H1 (cell line): ENCODE measurements around the gene CCL26. TPM values are rescaled to one million over a fixed set of nuclear protein-coding genes. Genes with fewer than 3 reads are reported as not detected.

Experiments
- CTCF ChIA-PET: fragments of 300-600 bp; sonication (Branson Sonifier 250); formaldehyde crosslinking; loops from one replicate; lab custom pipeline; 2021; ENCODE audit not compliant: partially characterized antibody; lab: Charles Lee
- POLR2A ChIA-PET: fragments of 300-600 bp; sonication (Branson Sonifier 250); formaldehyde crosslinking; loops from one replicate; lab custom pipeline; 2021; ENCODE audit warnings: inconsistent platforms; ENCODE audit not compliant: partially characterized antibody; lab: Charles Lee
- DNase-seq, 2 experiments: peaks; one replicate each; pipeline versions ENCODE4 v3.0.0 to v3.0.0-alpha.2; 2010 to 2022; ENCODE audit warnings: low spot score in 2 of 2, low read depth in 1 of 2, mixed read lengths in 1 of 2
- FAIRE-seq: peaks from 2 replicates; lab custom pipeline; 2011; peaks lifted over from hg19 to GRCh38; lab: Jason Lieb, UNC
- H2AFZ ChIP-seq: 2 replicates; pipeline ENCODE4 v1.8.1; 2012; ENCODE audit warnings: low read length, inconsistent platforms
- H2AK5ac ChIP-seq: 2 replicates; pipeline ENCODE4 v1.6.1; 2013; ENCODE audit warnings: low read depth, low read length
- H2BK120ac ChIP-seq: replicated peaks from 2 replicates; pipeline ENCODE3; 2013; ENCODE audit warnings: low read depth, low read length, inconsistent platforms
- H2BK12ac ChIP-seq: 2 replicates; pipeline ENCODE4 v1.6.1; 2013; ENCODE audit warnings: low read depth, low read length
- H2BK15ac ChIP-seq: 2 replicates; pipeline ENCODE4 v1.6.1; 2013; ENCODE audit warnings: low read length
- H2BK20ac ChIP-seq: 2 replicates; pipeline ENCODE4 v1.6.1; 2013; ENCODE audit warnings: low read length
- H2BK5ac ChIP-seq: 2 replicates; pipeline ENCODE4 v1.6.1; 2013; ENCODE audit warnings: low read depth, low read length
- H3K14ac ChIP-seq: 2 replicates; pipeline ENCODE4 v1.6.1; 2013; ENCODE audit warnings: inconsistent platforms; ENCODE audit not compliant: insufficient read length
- H3K18ac ChIP-seq: 2 replicates; pipeline ENCODE4 v1.6.1; 2013; ENCODE audit warnings: low read length; ENCODE audit errors: extremely low read depth
- H3K23ac ChIP-seq: 2 replicates; pipeline ENCODE4 v1.6.1; 2013; ENCODE audit warnings: inconsistent platforms; ENCODE audit not compliant: insufficient read length
- H3K23me2 ChIP-seq: 2 replicates; pipeline ENCODE4 v1.6.1; 2013; ENCODE audit warnings: low read depth, low read length
- H3K27ac ChIP-seq: 2 replicates; pipeline ENCODE4 v1.6.1; 2011; ENCODE audit warnings: low read depth, low read length, inconsistent platforms
- H3K27me3 ChIP-seq, 4 experiments: replicated peaks in 1 of 4; 1 replicate in 1 of 4; 2 replicates in 3 of 4; pipeline versions ENCODE4 v1.6.1 to v1.8.1; 2011 to 2013; ENCODE audit warnings: low read length in 3 of 4, mild to moderate bottlenecking in 3 of 4, inconsistent platforms in 2 of 4, mixed read lengths in 2 of 4, moderate library complexity in 1 of 4; ENCODE audit not compliant: control insufficient read depth in 3 of 4, insufficient read depth in 3 of 4; ENCODE audit errors: extremely low read depth in 1 of 4
- H3K36me3 ChIP-seq, 4 experiments: 2 replicates each; pipeline versions ENCODE4 v1.6.1 to v1.8.1; 2011 to 2013; ENCODE audit warnings: mild to moderate bottlenecking in 4 of 4, low read length in 3 of 4, moderate library complexity in 2 of 4, control low read depth in 1 of 4, inconsistent platforms in 1 of 4; ENCODE audit not compliant: insufficient read depth in 4 of 4, control insufficient read depth in 2 of 4
- H3K4ac ChIP-seq: replicated peaks from 2 replicates; pipeline ENCODE3; 2013; ENCODE audit warnings: low read length, low read depth, mixed read lengths, inconsistent platforms; ENCODE audit not compliant: insufficient read length
- H3K4me1 ChIP-seq, 4 experiments: replicated peaks in 1 of 4; 1 replicate in 1 of 4; 2 replicates in 3 of 4; pipeline versions ENCODE4 v1.6.1 to v1.8.1; 2011 to 2013; ENCODE audit warnings: low read length in 3 of 4, inconsistent platforms in 2 of 4, mixed read lengths in 1 of 4; ENCODE audit not compliant: insufficient read depth in 4 of 4, control insufficient read depth in 3 of 4
- H3K4me2 ChIP-seq, 2 experiments: 2 replicates each; pipeline versions ENCODE4 v1.6.1 to v1.8.1; 2011 to 2013; ENCODE audit warnings: low read depth in 2 of 2, low read length in 2 of 2, control low read depth in 1 of 2, inconsistent platforms in 1 of 2, mild to moderate bottlenecking in 1 of 2; ENCODE audit not compliant: insufficient read depth in 1 of 2
- H3K4me3 ChIP-seq, 4 experiments: fragments of 200-600, 300-600 bp in 1 of 4; sonication (generic), shearing (Covaris generic), sonication (Bioruptor Twin) in 1 of 4; 2 replicates each; pipeline versions ENCODE4 v1.5.1 to v1.8.1; 2011 to 2016; ENCODE audit warnings: low read length in 4 of 4, low read depth in 3 of 4, control low read depth in 2 of 4, inconsistent platforms in 2 of 4, mild to moderate bottlenecking in 2 of 4, mixed read lengths in 1 of 4, moderate library complexity in 1 of 4; ENCODE audit not compliant: insufficient read depth in 2 of 4; ENCODE audit errors: extremely low read depth in 1 of 4
- H3K56ac ChIP-seq: replicated peaks from 2 replicates; pipeline ENCODE3; 2013; ENCODE audit warnings: low read depth, mild to moderate bottlenecking, mixed read lengths, low read length, inconsistent platforms; ENCODE audit not compliant: insufficient read length
- H3K79me1 ChIP-seq: 2 replicates; pipeline ENCODE4 v1.6.1; 2013; ENCODE audit warnings: low read depth, low read length, control low read depth
- H3K79me2 ChIP-seq, 2 experiments: 2 replicates each; pipeline versions ENCODE4 v1.6.1 to v1.8.1; 2012 to 2013; ENCODE audit warnings: low read length in 2 of 2, mild to moderate bottlenecking in 2 of 2, inconsistent platforms in 1 of 2; ENCODE audit not compliant: insufficient read depth in 2 of 2, control insufficient read depth in 1 of 2
- H3K9ac ChIP-seq, 4 experiments: replicated peaks in 1 of 4; 1 replicate in 1 of 4; 2 replicates in 3 of 4; pipeline versions ENCODE4 v1.6.1 to v1.8.1; 2011 to 2013; ENCODE audit warnings: low read depth in 3 of 4, low read length in 3 of 4, control low read depth in 2 of 4, mild to moderate bottlenecking in 2 of 4, moderate library complexity in 2 of 4, inconsistent platforms in 1 of 4; ENCODE audit errors: extremely low read depth in 1 of 4
- H3K9me3 ChIP-seq, 2 experiments: 2 replicates each; pipeline versions ENCODE4 v1.6.1 to v1.8.1; 2012 to 2013; ENCODE audit warnings: mild to moderate bottlenecking in 2 of 2, moderate library complexity in 2 of 2, control low read depth in 1 of 2, inconsistent platforms in 1 of 2, low read depth in 1 of 2, low read length in 1 of 2, mixed read lengths in 1 of 2; ENCODE audit not compliant: insufficient read depth in 2 of 2
- H4K20me1 ChIP-seq, 2 experiments: replicated peaks in 1 of 2; 2 replicates each; pipeline versions ENCODE3 to v1.8.1; 2011 to 2013; ENCODE audit warnings: inconsistent platforms in 2 of 2, low read length in 2 of 2, mild to moderate bottlenecking in 1 of 2; ENCODE audit not compliant: insufficient read depth in 2 of 2, control insufficient read depth in 1 of 2
- H4K5ac ChIP-seq: 2 replicates; pipeline ENCODE4 v1.6.1; 2013; ENCODE audit warnings: low read length, low read depth, mixed read lengths, inconsistent platforms; ENCODE audit not compliant: insufficient read length
- H4K8ac ChIP-seq: 2 replicates; pipeline ENCODE4 v1.8.0; 2013; ENCODE audit warnings: mild to moderate bottlenecking, moderate library complexity, low read length, inconsistent platforms; ENCODE audit not compliant: insufficient read depth; ENCODE audit errors: extremely low read depth
- H4K91ac ChIP-seq: replicated peaks from 2 replicates; pipeline ENCODE3; 2013; ENCODE audit warnings: low read length, mixed read lengths, inconsistent platforms; ENCODE audit not compliant: insufficient read length
- ATF2 ChIP-seq: IDR thresholded peaks from 2 replicates; pipeline ENCODE4 v1.6.1; 2012; ENCODE audit warnings: low read length, inconsistent platforms
- BACH1 ChIP-seq: IDR thresholded peaks from 2 replicates; pipeline ENCODE4 v1.6.1; 2012; ENCODE audit warnings: low read length, improper control_type of control experiment
- CHD1 ChIP-seq: IDR thresholded peaks from 2 replicates; pipeline ENCODE4 v1.6.1; 2012; ENCODE audit warnings: low read depth, low read length, improper control_type of control experiment
- CHD2 ChIP-seq: IDR thresholded peaks from 2 replicates; pipeline ENCODE4 v1.6.1; 2012; ENCODE audit warnings: low read length, improper control_type of control experiment
- EGR1 ChIP-seq: IDR thresholded peaks from 2 replicates; pipeline ENCODE4 v1.6.1; 2011; ENCODE audit warnings: low read depth, low read length, borderline replicate concordance
- POLR2AphosphoS5 ChIP-seq: IDR thresholded peaks from 2 replicates; pipeline ENCODE4 v1.6.1; 2011; ENCODE audit warnings: low read depth, low read length
- RFX5 ChIP-seq: IDR thresholded peaks from 2 replicates; pipeline ENCODE4 v1.6.1; 2011; ENCODE audit warnings: low read depth, low read length, improper control_type of control experiment, borderline replicate concordance
- SP1 ChIP-seq: IDR thresholded peaks from 2 replicates; pipeline ENCODE4 v1.6.1; 2011; ENCODE audit warnings: low read depth, low read length
- SRF ChIP-seq: IDR thresholded peaks from 2 replicates; pipeline ENCODE4 v1.6.1; 2011; ENCODE audit warnings: mild to moderate bottlenecking, low read depth, low read length, moderate library complexity
- TBP ChIP-seq: IDR thresholded peaks from 2 replicates; pipeline ENCODE4 v1.6.1; 2011; ENCODE audit warnings: low read depth, low read length, improper control_type of control experiment
- TCF12 ChIP-seq: IDR thresholded peaks from 2 replicates; pipeline ENCODE4 v1.6.1; 2011; ENCODE audit warnings: low read depth, mild to moderate bottlenecking, low read length
- WGBS, 2 experiments: shearing (Covaris generic) in 1 of 2; methylation state at CpG; one replicate each; pipeline versions ENCODE4 v1.1.6 to v1.1.7; 2013 to 2015; ENCODE audit warnings: low lambda C conversion rate in 2 of 2, mixed read lengths in 2 of 2, inconsistent platforms in 1 of 2, low coverage in 1 of 2, missing lambda C conversion rate in 1 of 2; ENCODE audit not compliant: insufficient replicate concordance in 2 of 2, insufficient coverage in 1 of 2, insufficient read length in 1 of 2; ENCODE audit errors: extremely low coverage in 1 of 2, missing lambda C conversion rate in 1 of 2; 5-methylcytosine and 5-hydroxymethylcytosine counted together
- polyA plus RNA-seq, 7 experiments: library from polyadenylated mRNA; depleted of rRNA in 3 of 7; stranded (reverse) in 5 of 7; unstranded in 2 of 7; fragments of >200 nt in 5 of 7; fragments of 200-250 nt in 2 of 7; gene quantifications; 1 replicate in 5 of 7; 2 replicates in 1 of 7; 4 replicates in 1 of 7; pipeline versions ENCODE4 v1.2.1 to v1.2.3, GENCODE V29; 2011 to 2013; ENCODE audit warnings: missing spikeins in 2 of 7, mixed read lengths in 2 of 7
- total RNA-seq: library from RNA; stranded (reverse); fragmentation: NEBNext Ultra II Directional; extraction: Animal tissue kit (Norgen Biotek cat#: 25700); gene quantifications from 2 replicates; pipeline ENCODE4 v1.2.1, GENCODE V29; 2021
- TF ChIP-seq, protein P1 (sequence below): IDR thresholded peaks from 2 replicates; pipeline ENCODE4 v1.6.1; 2011; ENCODE audit warnings: low read depth, mild to moderate bottlenecking, low read length; ENCODE audit not compliant: insufficient read depth

CCL26 gene
- total and polyA plus RNA-seq, 2 of the 8 experiments (the other 6 are each of a cell fraction or from before 2014, with no cell fraction given) = 8.7 to 14.9 TPM

- Histone ChIP-seq H3K4me2 (no peak overlapping the region), H3K27ac (no peak overlapping the region), H3K4me1 (peaks cover 0 to 3% (median 0%) of the 10 kb centered on the region in 4 experiments; a peak in 1 of 7 replicates), H2BK120ac (no peak overlapping the region), H3K36me3 (no peaks in the 10 kb centered on the region), H3K9ac (no peak overlapping the region), H3K27me3 (no peaks in the 10 kb centered on the region; a peak in 2 of 7 replicates), H2AK5ac (no peak overlapping the region), H2BK15ac (no peak overlapping the region), H3K18ac (no peak overlapping the region), H3K79me2 (no peaks in the 10 kb centered on the region), H3K4me3 (no peak overlapping the region), H2BK5ac (no peak overlapping the region), H3K23ac (no peak overlapping the region), H2AFZ (no peak overlapping the region), H3K79me1 (no peaks in the 10 kb centered on the region), H4K8ac (no peak overlapping the region), H2BK12ac (no peak overlapping the region), H3K14ac (no peak overlapping the region), H3K56ac (no peak overlapping the region), H4K20me1 (peaks cover 0 to 1% of the 10 kb centered on the region in 2 experiments), H3K4ac (no peak overlapping the region), H4K91ac (no peak overlapping the region), H3K9me3 (peaks cover 0 to 1% of the 10 kb centered on the region in 2 experiments; a peak in 1 of 4 replicates), H4K5ac (no peak overlapping the region), H3K23me2 (no peaks in the 10 kb centered on the region), H2BK20ac (no peak overlapping the region)
- WGBS, 2 experiments = 86% methylated on average over 10 of the region's 11 CpGs; no CpG with 5 or more reads in 1 of the 2 experiments
- POLR2A ChIA-PET = no interaction called here
- CTCF ChIA-PET = no interaction called here
- FAIRE-seq = no peak
- DNase-seq = no peak
- TF ChIP-seq BACH1 (no peak), CHD2 (no peak), ATF2 (no peak), EGR1 (no peak), SRF (no peak), SP1 (no peak), TBP (no peak), RFX5 (no peak), TCF12 (no peak), CHD1 (no peak), POLR2AphosphoS5 (no peak)
- TF ChIP-seq, protein P1, sequence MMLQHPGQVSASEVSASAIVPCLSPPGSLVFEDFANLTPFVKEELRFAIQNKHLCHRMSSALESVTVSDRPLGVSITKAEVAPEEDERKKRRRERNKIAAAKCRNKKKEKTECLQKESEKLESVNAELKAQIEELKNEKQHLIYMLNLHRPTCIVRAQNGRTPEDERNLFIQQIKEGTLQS = no peak
These were observed 40.1 kb upstream of the CCL26 start for GRCh38 chr7:75811894-75812678.
